CD4-positive, CD25-positive, alpha-beta regulatory T cell (primary cell): Measurements from ENCODE around the gene OCA2. TPM values are rescaled to one million over a fixed set of nuclear protein-coding genes. Genes with fewer than 3 reads are reported as not detected.
"Not testable (repeated sequence)": the region's sequence is repeated elsewhere in the genome, so short reads cannot be mapped to it uniquely, and the experiment has no call there.

Experiments used
- ATAC-seq, 2 donors: fragments of 150-1000 bp; cut with Tn5 transposase; one replicate each; pipeline ENCODE4 v1.10.0; 2021; ENCODE audit warnings: low read depth in 2 of 2, moderate number of reproducible peaks in 2 of 2, moderate library complexity in 1 of 2
- DNase-seq, 3 donors: peaks; one replicate each; pipeline versions ENCODE4 v3.0.0 to v3.0.0-alpha.2; 2012 to 2022; ENCODE audit warnings: mixed read lengths in 1 of 3
- H3K27ac ChIP-seq: one replicate; pipeline ENCODE4 v1.7.0; 2013; ENCODE audit warnings: mild to moderate bottlenecking, low read length; ENCODE audit not compliant: insufficient read depth, poor library complexity, severe bottlenecking
- H3K27me3 ChIP-seq: one replicate; pipeline ENCODE4 v1.7.0; 2013; ENCODE audit warnings: low read length; ENCODE audit not compliant: control insufficient read depth, insufficient read depth
- H3K36me3 ChIP-seq: one replicate; pipeline ENCODE4 v1.7.0; 2013; ENCODE audit warnings: mild to moderate bottlenecking, low read length, moderate library complexity; ENCODE audit not compliant: control insufficient read depth, insufficient read depth
- H3K4me1 ChIP-seq: 2 replicates; pipeline ENCODE4 v1.7.0; 2013; ENCODE audit warnings: mild to moderate bottlenecking, low read length; ENCODE audit not compliant: insufficient read depth, control insufficient read depth, poor library complexity, severe bottlenecking
- H3K4me3 ChIP-seq: one replicate; pipeline ENCODE4 v1.7.0; 2013; ENCODE audit warnings: low read depth, mild to moderate bottlenecking, low read length, moderate library complexity
- H3K9me3 ChIP-seq, 2 experiments: 1 replicate in 1 of 2; 2 replicates in 1 of 2; pipeline ENCODE4 v1.7.0; 2013; ENCODE audit warnings: low read length in 2 of 2, mild to moderate bottlenecking in 1 of 2, moderate library complexity in 1 of 2; ENCODE audit not compliant: control insufficient read depth in 2 of 2
- H3K27ac Mint-ChIP-seq, 3 donors: one replicate each; pipeline ENCODE4 v1.8.0; 2020 to 2022; ENCODE audit warnings: mild to moderate bottlenecking in 3 of 3, mixed read lengths in 3 of 3, moderate library complexity in 2 of 3
- H3K27me3 Mint-ChIP-seq: one replicate; pipeline ENCODE4 v1.8.0; 2022; ENCODE audit warnings: mild to moderate bottlenecking, mixed read lengths
- H3K36me3 Mint-ChIP-seq: one replicate; pipeline ENCODE4 v1.8.0; 2020; ENCODE audit warnings: mixed read lengths
- H3K4me1 Mint-ChIP-seq, 4 donors: one replicate each; pipeline ENCODE4 v1.8.0; 2020 to 2022; ENCODE audit warnings: mixed read lengths in 4 of 4, mild to moderate bottlenecking in 1 of 4
- H3K4me3 Mint-ChIP-seq, 4 donors: one replicate each; pipeline ENCODE4 v1.8.0; 2020 to 2022; ENCODE audit warnings: mild to moderate bottlenecking in 4 of 4, mixed read lengths in 4 of 4, moderate library complexity in 3 of 4
- H3K9me3 Mint-ChIP-seq, 7 donors: one replicate each; pipeline ENCODE4 v1.8.0; 2020 to 2022; ENCODE audit warnings: mixed read lengths in 7 of 7, mild to moderate bottlenecking in 3 of 7, moderate library complexity in 2 of 7
- polyA plus RNA-seq, 4 donors: library from polyadenylated mRNA; unstranded; fragments of 300-500 nt; fragmentation: Illumina TruSeq; gene quantifications; one replicate each; pipeline ENCODE4 v1.2.3, GENCODE V29; 2021
- total RNA-seq: library from RNA; stranded (reverse); gene quantifications from one replicate; pipeline ENCODE4 v1.2.3, GENCODE V29; 2022

Gene OCA2
- total RNA-seq (not detected), polyA plus RNA-seq (not detected)

DNA sequence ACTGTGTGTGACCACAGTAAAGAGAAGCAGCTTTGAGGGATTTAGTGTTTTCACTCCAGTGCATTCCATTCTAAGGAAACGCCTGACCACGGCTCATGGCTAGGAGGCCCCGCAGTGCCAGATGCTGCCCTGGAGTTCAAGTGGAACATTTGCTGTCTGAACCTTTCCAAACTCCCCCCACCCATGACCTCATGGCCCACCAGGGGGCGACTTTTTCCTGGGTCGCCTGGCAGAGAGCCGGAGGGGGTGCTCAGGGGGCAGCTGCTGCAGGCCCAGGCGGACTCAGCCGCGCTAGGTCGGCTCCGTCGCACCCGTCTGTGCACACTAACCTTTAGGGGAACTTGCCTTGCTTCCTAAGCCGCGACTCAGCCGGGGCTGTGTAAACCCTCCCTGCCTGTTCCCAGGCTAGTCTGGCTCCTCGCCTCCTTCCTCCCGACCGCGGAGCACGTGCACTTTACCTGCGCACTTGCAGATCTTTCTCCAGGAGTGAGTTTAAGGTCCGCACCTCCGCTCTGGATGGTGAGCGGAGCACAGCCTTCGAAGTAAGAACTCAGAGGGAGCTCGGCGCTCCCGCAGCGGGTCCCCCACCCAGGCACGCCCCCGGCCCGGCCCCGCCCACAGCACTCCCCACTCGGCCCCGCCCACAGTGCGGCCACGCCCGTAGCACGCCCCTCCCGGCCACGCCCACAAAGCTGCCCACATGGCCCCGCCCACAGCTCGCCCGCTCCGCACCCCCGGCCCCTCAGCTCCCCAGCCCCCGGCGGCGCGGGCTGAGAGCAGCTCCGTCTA lies at the start of gene OCA2:
TSS of gene OCA2 (minus strand) at position 550 of the 789 bp plus-strand sequence. CDS start 17,441 bp downstream, outside the sequence.
- H3K4me3 ChIP-seq = no peak within 1 kb of the TSS
- no peaks in the 10 kb centered on the region for H3K36me3 ChIP-seq
- H3K27me3 ChIP-seq = peaks cover 26% of the 10 kb centered on the region
- H3K9me3 Mint-ChIP-seq = peaks cover 0 to 7% (median 3%) of the 10 kb centered on the region in 7 donors
- H3K27ac ChIP-seq = no peak within 1 kb of the TSS
- H3K27ac Mint-ChIP-seq = no peak within 1 kb of the TSS
- H3K36me3 Mint-ChIP-seq = no peaks in the 10 kb centered on the region
- no peaks in the 10 kb centered on the region for H3K9me3 ChIP-seq
- ATAC-seq (no peak), DNase-seq (peak; percentile 27 to 60 (median 46))
- H3K4me1 Mint-ChIP-seq = peaks cover 9 to 45% (median 18%) of the 10 kb centered on the region in 4 donors
- peak within 1 kb of the TSS; percentile 59 to 86 (median 75) for H3K4me3 Mint-ChIP-seq
- peaks cover 54% of the 10 kb centered on the region for H3K27me3 Mint-ChIP-seq
- H3K4me1 ChIP-seq = peaks cover 46% of the 10 kb centered on the region

DNA sequence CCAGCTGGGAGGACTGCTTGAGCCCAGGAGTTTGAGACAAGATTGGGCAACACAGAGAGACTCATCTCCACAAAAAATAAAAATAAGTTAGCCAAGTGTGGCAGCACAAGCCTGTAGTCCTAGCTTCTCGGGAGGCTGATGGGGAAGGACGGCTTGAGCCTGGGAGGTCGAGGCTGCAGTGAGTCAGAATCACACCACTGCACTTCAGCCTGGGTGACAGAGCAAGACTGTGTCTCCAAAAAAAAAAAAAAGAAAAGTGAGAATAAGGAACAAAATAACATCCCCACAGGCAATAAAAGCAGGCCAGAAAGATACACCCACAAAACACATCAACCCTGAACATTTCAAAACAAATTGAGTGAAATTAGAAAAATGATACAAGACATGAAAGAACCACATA lies 48.7 kb upstream of the OCA2 start:
- H3K4me3 Mint-ChIP-seq = no peak overlapping the region
- H3K4me1 Mint-ChIP-seq = peaks cover 4 to 24% (median 9%) of the 10 kb centered on the region in 4 donors
- peaks cover 66% of the 10 kb centered on the region for H3K36me3 Mint-ChIP-seq

DNA sequence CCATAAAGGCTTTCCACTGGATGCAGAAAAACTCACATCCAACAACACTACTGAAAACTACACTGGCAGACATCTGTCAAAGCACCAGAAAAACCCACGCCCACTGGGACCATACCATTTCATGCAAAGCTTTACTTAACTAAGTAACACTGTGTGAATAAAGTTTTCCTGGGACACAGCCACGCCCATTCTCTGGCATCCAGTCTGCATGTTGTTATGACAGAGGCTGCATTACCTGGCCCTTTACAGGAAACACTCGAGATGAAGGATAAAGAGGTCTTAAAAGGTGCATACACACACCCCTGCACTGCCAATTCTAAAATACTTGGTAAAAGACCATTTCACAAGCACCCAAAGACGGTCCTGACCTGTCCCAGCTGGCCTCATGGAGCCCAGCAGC lies 46.3 kb upstream of the OCA2 start:
- H3K4me3 Mint-ChIP-seq, H3K27me3 ChIP-seq, H3K4me1 ChIP-seq, ATAC-seq, H3K27me3 Mint-ChIP-seq, H3K9me3 ChIP-seq, DNase-seq, H3K4me3 ChIP-seq, H3K27ac ChIP-seq: not testable (repeated sequence)
- H3K27ac Mint-ChIP-seq = peak overlapping the region in 2 of 3 donors; percentile 55 to 86
- peaks cover 0 to 16% (median 7%) of the 10 kb centered on the region in 7 donors for H3K9me3 Mint-ChIP-seq
- H3K4me1 Mint-ChIP-seq = peaks cover 4 to 22% (median 12%) of the 10 kb centered on the region in 4 donors
- peaks cover 33% of the 10 kb centered on the region for H3K36me3 ChIP-seq
- peaks cover 61% of the 10 kb centered on the region for H3K36me3 Mint-ChIP-seq

More for the DNA sequence above, 48.7 kb upstream of the OCA2 start:
- H3K27ac Mint-ChIP-seq = peak overlapping the region in 2 of 3 donors; percentile 44 to 91
- no peaks in the 10 kb centered on the region for H3K27me3 ChIP-seq
- H3K4me1 ChIP-seq = no peaks in the 10 kb centered on the region
- H3K27me3 Mint-ChIP-seq = no peaks in the 10 kb centered on the region
- no peak overlapping the region for H3K27ac ChIP-seq
- no peak overlapping the region for H3K4me3 ChIP-seq
- no peak for ATAC-seq
- DNase-seq = no peak
- peaks cover 0 to 18% (median 7%) of the 10 kb centered on the region in 7 donors for H3K9me3 Mint-ChIP-seq
- peaks cover 0 to 5% of the 10 kb centered on the region in 2 experiments for H3K9me3 ChIP-seq
- H3K36me3 ChIP-seq = peaks cover 22% of the 10 kb centered on the region

DNA sequence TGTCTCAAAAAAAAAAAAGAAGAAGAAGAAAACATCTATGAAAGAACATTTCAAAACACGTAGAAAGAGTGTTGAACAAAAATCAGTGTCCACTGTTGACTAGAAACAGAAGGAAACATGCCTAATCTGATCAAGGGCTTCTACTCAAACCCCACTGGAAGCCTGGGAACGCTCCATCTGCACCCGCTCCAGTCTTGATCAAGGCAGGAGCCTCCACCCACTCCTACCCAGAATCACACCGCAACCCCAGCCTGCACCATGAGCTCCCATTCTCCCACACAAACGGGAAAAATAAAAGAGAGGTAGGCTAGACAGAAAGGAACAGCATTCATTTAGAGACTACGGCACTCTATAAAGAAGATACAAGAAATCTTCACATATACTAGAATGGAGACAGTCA lies 40.9 kb upstream of the OCA2 start:
- ATAC-seq = no peak
- H3K36me3 Mint-ChIP-seq = peaks cover 55% of the 10 kb centered on the region
- H3K27me3 ChIP-seq = no peaks in the 10 kb centered on the region
- H3K36me3 ChIP-seq = peaks cover 33% of the 10 kb centered on the region
- DNase-seq = no peak
- no peaks in the 10 kb centered on the region for H3K27me3 Mint-ChIP-seq
- H3K4me3 Mint-ChIP-seq = no peak overlapping the region
- no peaks in the 10 kb centered on the region for H3K9me3 ChIP-seq
- H3K4me1 ChIP-seq = peaks cover 29% of the 10 kb centered on the region
- no peak overlapping the region for H3K27ac ChIP-seq
- H3K9me3 Mint-ChIP-seq = peaks cover 0 to 2% (median 0%) of the 10 kb centered on the region in 7 donors
- H3K4me3 ChIP-seq = no peak overlapping the region
- H3K4me1 Mint-ChIP-seq = peaks cover 19 to 48% (median 33%) of the 10 kb centered on the region in 4 donors
- H3K27ac Mint-ChIP-seq = peak overlapping the region in 1 of 3 donors; percentile 95

DNA sequence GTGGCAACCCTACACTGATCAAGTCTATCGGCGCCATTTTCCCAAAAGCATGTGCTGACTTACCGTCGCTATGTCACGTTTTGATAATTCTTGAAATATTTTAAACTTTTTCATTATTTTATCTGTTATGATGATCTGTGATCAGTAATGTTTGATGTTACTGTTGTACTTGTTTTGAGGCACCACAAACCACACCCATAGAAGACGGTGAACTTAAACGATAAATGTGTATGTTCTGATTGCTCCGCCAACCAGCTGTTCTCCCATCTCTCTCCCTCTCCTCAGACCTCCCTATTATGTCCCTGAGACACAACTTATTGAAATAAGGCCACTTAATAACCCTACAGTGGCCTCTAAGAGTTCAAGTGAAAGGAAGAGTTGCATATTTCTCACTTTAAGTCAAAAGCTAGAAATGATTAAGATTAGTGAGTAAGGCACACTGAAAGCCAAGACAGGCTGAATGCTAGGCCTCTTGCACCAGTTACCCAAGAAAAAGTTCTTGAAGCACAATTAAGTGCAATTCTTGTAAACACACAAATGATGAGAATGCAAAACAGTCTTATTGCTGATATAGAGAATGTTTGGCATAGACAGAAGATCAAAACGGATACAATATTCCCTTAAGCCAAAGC lies 38.4 kb upstream of the OCA2 start:
- H3K4me1 ChIP-seq = peaks cover 29% of the 10 kb centered on the region
- H3K27ac Mint-ChIP-seq = peak overlapping the region; percentile 86 to 95 (median 89)

DNA sequence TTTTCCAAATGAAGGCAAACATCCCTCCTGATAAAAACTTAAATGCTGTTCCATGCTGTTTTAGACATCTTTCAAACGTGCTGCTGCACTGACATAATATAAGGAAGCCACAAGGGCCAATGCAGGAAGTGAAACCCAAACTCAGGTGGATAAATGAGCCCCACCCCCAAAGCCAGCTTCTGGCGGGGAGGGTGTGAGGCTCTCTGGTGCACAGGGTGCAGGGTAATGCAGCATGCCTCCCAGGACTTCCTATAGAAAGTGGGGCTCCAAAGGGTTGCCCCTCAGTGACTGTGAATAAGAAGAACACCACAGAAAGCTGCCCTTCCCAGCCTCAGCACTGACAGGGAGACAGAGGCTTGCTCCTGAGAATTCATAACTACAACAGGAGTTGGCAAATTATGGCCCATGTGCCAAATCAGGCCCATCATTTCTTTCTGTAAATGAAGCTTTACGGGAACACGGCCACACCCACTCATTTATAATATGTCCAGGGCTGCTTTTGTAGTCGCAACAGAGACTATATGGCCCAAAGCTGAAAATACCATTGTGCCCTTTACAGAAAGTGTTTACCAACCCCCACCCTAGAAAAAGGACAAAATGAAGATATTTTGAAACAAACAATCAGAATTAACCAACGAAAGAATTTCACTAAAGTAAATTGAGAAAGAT lies 37.3 kb upstream of the OCA2 start:
- H3K9me3 ChIP-seq, H3K27me3 Mint-ChIP-seq, H3K9me3 Mint-ChIP-seq, H3K27me3 ChIP-seq: not testable (repeated sequence)
- DNase-seq (peak in 2 of 3 donors; percentile 35 to 71), ATAC-seq (peak; percentile 92 to 93)
- Mint-ChIP-seq H3K4me1 (peaks cover 19 to 54% (median 39%) of the 10 kb centered on the region in 4 donors), H3K27ac (peak overlapping the region; percentile 86 to 95 (median 88)), H3K4me3 (peak overlapping the region in 3 of 4 donors; percentile 2 to 50 (median 29)), H3K36me3 (peaks cover 47% of the 10 kb centered on the region)
- H3K36me3 ChIP-seq = peaks cover 22% of the 10 kb centered on the region
- peak overlapping the region; percentile 17 for H3K27ac ChIP-seq
- peak overlapping the region; percentile 47 for H3K4me3 ChIP-seq
- H3K4me1 ChIP-seq = peaks cover 29% of the 10 kb centered on the region

More for the DNA sequence above, 38.4 kb upstream of the OCA2 start:
- Mint-ChIP-seq H3K36me3 (peaks cover 57% of the 10 kb centered on the region), H3K4me1 (peaks cover 19 to 54% (median 42%) of the 10 kb centered on the region in 4 donors), H3K4me3 (peak overlapping the region in 3 of 4 donors; percentile 29 to 68 (median 50))
- not testable (repeated sequence) for H3K9me3 Mint-ChIP-seq, H3K9me3 ChIP-seq, ATAC-seq, H3K27ac ChIP-seq, H3K27me3 Mint-ChIP-seq, H3K27me3 ChIP-seq
- peak in 2 of 3 donors; percentile 12 to 33 for DNase-seq
- Histone ChIP-seq H3K36me3 (peaks cover 22% of the 10 kb centered on the region), H3K4me3 (peak overlapping the region; percentile 6)

DNA sequence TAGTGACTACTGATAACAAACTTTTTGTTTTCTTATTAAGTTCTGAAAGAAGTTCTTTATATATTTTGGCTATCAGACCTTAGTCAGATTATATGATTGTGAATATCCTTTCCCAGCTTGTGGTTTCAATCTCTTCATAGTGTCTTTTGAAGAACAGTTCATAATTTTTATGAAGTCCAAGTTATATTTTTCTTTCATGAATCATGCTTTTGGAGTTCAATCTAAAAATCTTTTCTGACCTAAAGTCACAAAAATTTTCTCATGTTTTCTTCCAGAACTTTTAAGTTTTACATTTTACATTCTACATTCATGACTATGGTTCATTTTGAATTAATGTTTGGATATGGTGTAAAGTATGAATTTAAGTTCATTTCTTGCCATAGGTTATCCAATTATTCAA lies 34.2 kb upstream of the OCA2 start:
- Mint-ChIP-seq H3K36me3 (peaks cover 48% of the 10 kb centered on the region), H3K27me3 (no peaks in the 10 kb centered on the region), H3K4me3 (peak overlapping the region in 1 of 4 donors; percentile 22), H3K27ac (peak overlapping the region; percentile 26 to 55 (median 48)), H3K9me3 (no peaks in the 10 kb centered on the region), H3K4me1 (peaks cover 19 to 44% (median 38%) of the 10 kb centered on the region in 4 donors)
- no peak for DNase-seq
- Histone ChIP-seq H3K9me3 (no peaks in the 10 kb centered on the region), H3K36me3 (peaks cover 23% of the 10 kb centered on the region), H3K27me3 (no peaks in the 10 kb centered on the region), H3K4me3 (no peak overlapping the region), H3K27ac (no peak overlapping the region), H3K4me1 (peaks cover 29% of the 10 kb centered on the region)
- no peak for ATAC-seq
